H1 (cell line): Measurements from ENCODE around the gene MRPL17. TPM values are rescaled to one million over a fixed set of nuclear protein-coding genes. Genes with fewer than 3 reads are reported as not detected.

Source experiments
- CTCF ChIA-PET: fragments of 300-600 bp; sonication (Branson Sonifier 250); formaldehyde crosslinking; loops from one replicate; lab custom pipeline; 2021; ENCODE audit not compliant: partially characterized antibody; lab: Charles Lee
- POLR2A ChIA-PET: fragments of 300-600 bp; sonication (Branson Sonifier 250); formaldehyde crosslinking; loops from one replicate; lab custom pipeline; 2021; ENCODE audit warnings: inconsistent platforms; ENCODE audit not compliant: partially characterized antibody; lab: Charles Lee
- DNase-seq, 2 experiments: peaks; one replicate each; pipeline versions ENCODE4 v3.0.0 to v3.0.0-alpha.2; 2010 to 2022; ENCODE audit warnings: low spot score in 2 of 2, low read depth in 1 of 2, mixed read lengths in 1 of 2
- FAIRE-seq: peaks from 2 replicates; lab custom pipeline; 2011; peaks lifted over from hg19 to GRCh38; lab: Jason Lieb, UNC
- H2AFZ ChIP-seq: 2 replicates; pipeline ENCODE4 v1.8.1; 2012; ENCODE audit warnings: low read length, inconsistent platforms
- H2AK5ac ChIP-seq: 2 replicates; pipeline ENCODE4 v1.6.1; 2013; ENCODE audit warnings: low read depth, low read length
- H2BK120ac ChIP-seq: replicated peaks from 2 replicates; pipeline ENCODE3; 2013; ENCODE audit warnings: low read depth, low read length, inconsistent platforms
- H2BK12ac ChIP-seq: 2 replicates; pipeline ENCODE4 v1.6.1; 2013; ENCODE audit warnings: low read depth, low read length
- H2BK15ac ChIP-seq: 2 replicates; pipeline ENCODE4 v1.6.1; 2013; ENCODE audit warnings: low read length
- H2BK20ac ChIP-seq: 2 replicates; pipeline ENCODE4 v1.6.1; 2013; ENCODE audit warnings: low read length
- H2BK5ac ChIP-seq: 2 replicates; pipeline ENCODE4 v1.6.1; 2013; ENCODE audit warnings: low read depth, low read length
- H3K14ac ChIP-seq: 2 replicates; pipeline ENCODE4 v1.6.1; 2013; ENCODE audit warnings: inconsistent platforms; ENCODE audit not compliant: insufficient read length
- H3K18ac ChIP-seq: 2 replicates; pipeline ENCODE4 v1.6.1; 2013; ENCODE audit warnings: low read length; ENCODE audit errors: extremely low read depth
- H3K23ac ChIP-seq: 2 replicates; pipeline ENCODE4 v1.6.1; 2013; ENCODE audit warnings: inconsistent platforms; ENCODE audit not compliant: insufficient read length
- H3K23me2 ChIP-seq: 2 replicates; pipeline ENCODE4 v1.6.1; 2013; ENCODE audit warnings: low read depth, low read length
- H3K27ac ChIP-seq: 2 replicates; pipeline ENCODE4 v1.6.1; 2011; ENCODE audit warnings: low read depth, low read length, inconsistent platforms
- H3K27me3 ChIP-seq, 4 experiments: replicated peaks in 1 of 4; 1 replicate in 1 of 4; 2 replicates in 3 of 4; pipeline versions ENCODE4 v1.6.1 to v1.8.1; 2011 to 2013; ENCODE audit warnings: low read length in 3 of 4, mild to moderate bottlenecking in 3 of 4, inconsistent platforms in 2 of 4, mixed read lengths in 2 of 4, moderate library complexity in 1 of 4; ENCODE audit not compliant: control insufficient read depth in 3 of 4, insufficient read depth in 3 of 4; ENCODE audit errors: extremely low read depth in 1 of 4
- H3K36me3 ChIP-seq, 4 experiments: 2 replicates each; pipeline versions ENCODE4 v1.6.1 to v1.8.1; 2011 to 2013; ENCODE audit warnings: mild to moderate bottlenecking in 4 of 4, low read length in 3 of 4, moderate library complexity in 2 of 4, control low read depth in 1 of 4, inconsistent platforms in 1 of 4; ENCODE audit not compliant: insufficient read depth in 4 of 4, control insufficient read depth in 2 of 4
- H3K4ac ChIP-seq: replicated peaks from 2 replicates; pipeline ENCODE3; 2013; ENCODE audit warnings: low read length, low read depth, mixed read lengths, inconsistent platforms; ENCODE audit not compliant: insufficient read length
- H3K4me1 ChIP-seq, 4 experiments: replicated peaks in 1 of 4; 1 replicate in 1 of 4; 2 replicates in 3 of 4; pipeline versions ENCODE4 v1.6.1 to v1.8.1; 2011 to 2013; ENCODE audit warnings: low read length in 3 of 4, inconsistent platforms in 2 of 4, mixed read lengths in 1 of 4; ENCODE audit not compliant: insufficient read depth in 4 of 4, control insufficient read depth in 3 of 4
- H3K4me2 ChIP-seq, 2 experiments: 2 replicates each; pipeline versions ENCODE4 v1.6.1 to v1.8.1; 2011 to 2013; ENCODE audit warnings: low read depth in 2 of 2, low read length in 2 of 2, control low read depth in 1 of 2, inconsistent platforms in 1 of 2, mild to moderate bottlenecking in 1 of 2; ENCODE audit not compliant: insufficient read depth in 1 of 2
- H3K4me3 ChIP-seq, 4 experiments: fragments of 200-600, 300-600 bp in 1 of 4; sonication (generic), shearing (Covaris generic), sonication (Bioruptor Twin) in 1 of 4; 2 replicates each; pipeline versions ENCODE4 v1.5.1 to v1.8.1; 2011 to 2016; ENCODE audit warnings: low read length in 4 of 4, low read depth in 3 of 4, control low read depth in 2 of 4, inconsistent platforms in 2 of 4, mild to moderate bottlenecking in 2 of 4, mixed read lengths in 1 of 4, moderate library complexity in 1 of 4; ENCODE audit not compliant: insufficient read depth in 2 of 4; ENCODE audit errors: extremely low read depth in 1 of 4
- H3K56ac ChIP-seq: replicated peaks from 2 replicates; pipeline ENCODE3; 2013; ENCODE audit warnings: low read depth, mild to moderate bottlenecking, mixed read lengths, low read length, inconsistent platforms; ENCODE audit not compliant: insufficient read length
- H3K79me1 ChIP-seq: 2 replicates; pipeline ENCODE4 v1.6.1; 2013; ENCODE audit warnings: low read depth, low read length, control low read depth
- H3K79me2 ChIP-seq, 2 experiments: 2 replicates each; pipeline versions ENCODE4 v1.6.1 to v1.8.1; 2012 to 2013; ENCODE audit warnings: low read length in 2 of 2, mild to moderate bottlenecking in 2 of 2, inconsistent platforms in 1 of 2; ENCODE audit not compliant: insufficient read depth in 2 of 2, control insufficient read depth in 1 of 2
- H3K9ac ChIP-seq, 4 experiments: replicated peaks in 1 of 4; 1 replicate in 1 of 4; 2 replicates in 3 of 4; pipeline versions ENCODE4 v1.6.1 to v1.8.1; 2011 to 2013; ENCODE audit warnings: low read depth in 3 of 4, low read length in 3 of 4, control low read depth in 2 of 4, mild to moderate bottlenecking in 2 of 4, moderate library complexity in 2 of 4, inconsistent platforms in 1 of 4; ENCODE audit errors: extremely low read depth in 1 of 4
- H3K9me3 ChIP-seq, 2 experiments: 2 replicates each; pipeline versions ENCODE4 v1.6.1 to v1.8.1; 2012 to 2013; ENCODE audit warnings: mild to moderate bottlenecking in 2 of 2, moderate library complexity in 2 of 2, control low read depth in 1 of 2, inconsistent platforms in 1 of 2, low read depth in 1 of 2, low read length in 1 of 2, mixed read lengths in 1 of 2; ENCODE audit not compliant: insufficient read depth in 2 of 2
- H4K20me1 ChIP-seq, 2 experiments: replicated peaks in 1 of 2; 2 replicates each; pipeline versions ENCODE3 to v1.8.1; 2011 to 2013; ENCODE audit warnings: inconsistent platforms in 2 of 2, low read length in 2 of 2, mild to moderate bottlenecking in 1 of 2; ENCODE audit not compliant: insufficient read depth in 2 of 2, control insufficient read depth in 1 of 2
- H4K5ac ChIP-seq: 2 replicates; pipeline ENCODE4 v1.6.1; 2013; ENCODE audit warnings: low read length, low read depth, mixed read lengths, inconsistent platforms; ENCODE audit not compliant: insufficient read length
- H4K8ac ChIP-seq: 2 replicates; pipeline ENCODE4 v1.8.0; 2013; ENCODE audit warnings: mild to moderate bottlenecking, moderate library complexity, low read length, inconsistent platforms; ENCODE audit not compliant: insufficient read depth; ENCODE audit errors: extremely low read depth
- H4K91ac ChIP-seq: replicated peaks from 2 replicates; pipeline ENCODE3; 2013; ENCODE audit warnings: low read length, mixed read lengths, inconsistent platforms; ENCODE audit not compliant: insufficient read length
- ATF3 ChIP-seq: IDR thresholded peaks from 2 replicates; pipeline ENCODE4 v1.6.1; 2011; ENCODE audit warnings: low read depth, mild to moderate bottlenecking, low read length; ENCODE audit not compliant: insufficient read depth
- BACH1 ChIP-seq: IDR thresholded peaks from 2 replicates; pipeline ENCODE4 v1.6.1; 2012; ENCODE audit warnings: low read length, improper control_type of control experiment
- BRCA1 ChIP-seq: IDR thresholded peaks from 2 replicates; pipeline ENCODE4 v1.6.1; 2012; ENCODE audit warnings: low read depth, low read length, improper control_type of control experiment
- CBX5 ChIP-seq: fragments of 300-800, 300-1000 bp; sonication (generic); IDR thresholded peaks from 2 replicates; pipeline ENCODE4 v1.7.1; 2016; ENCODE audit warnings: antibody characterized with exemption, low read length, low read depth
- CHD1 ChIP-seq: IDR thresholded peaks from 2 replicates; pipeline ENCODE4 v1.6.1; 2012; ENCODE audit warnings: low read depth, low read length, improper control_type of control experiment
- KDM4A ChIP-seq: IDR thresholded peaks from one replicate; pipeline ENCODE4 v1.7.1; 2012; ENCODE audit warnings: low read depth, mild to moderate bottlenecking, moderate library complexity, low read length, inconsistent platforms; ENCODE audit not compliant: severe bottlenecking
- PHF8 ChIP-seq: fragments of 200-600 bp; sonication (generic); conservative IDR thresholded peaks from 2 replicates; pipeline ENCODE4 v1.7.1; 2012; ENCODE audit warnings: low read depth, mild to moderate bottlenecking, inconsistent platforms, low read length, moderate library complexity
- RNF2 ChIP-seq: fragments of 200-900, 300-1000 bp; sonication (generic); IDR thresholded peaks from 2 replicates; pipeline ENCODE4 v1.7.1; 2016; ENCODE audit warnings: borderline replicate concordance, low read depth, mild to moderate bottlenecking, antibody characterized with exemption, low read length; ENCODE audit not compliant: poor library complexity, severe bottlenecking; ENCODE audit errors: missing control alignments
- SP2 ChIP-seq: IDR thresholded peaks from 2 replicates; pipeline ENCODE4 v1.6.1; 2012; ENCODE audit warnings: mild to moderate bottlenecking, low read length, inconsistent platforms
- USF2 ChIP-seq: IDR thresholded peaks from 2 replicates; pipeline ENCODE4 v1.6.1; 2011; ENCODE audit warnings: low read length, improper control_type of control experiment
- WGBS, 2 experiments: shearing (Covaris generic) in 1 of 2; methylation state at CpG; one replicate each; pipeline versions ENCODE4 v1.1.6 to v1.1.7; 2013 to 2015; ENCODE audit warnings: low lambda C conversion rate in 2 of 2, mixed read lengths in 2 of 2, inconsistent platforms in 1 of 2, low coverage in 1 of 2, missing lambda C conversion rate in 1 of 2; ENCODE audit not compliant: insufficient replicate concordance in 2 of 2, insufficient coverage in 1 of 2, insufficient read length in 1 of 2; ENCODE audit errors: extremely low coverage in 1 of 2, missing lambda C conversion rate in 1 of 2; 5-methylcytosine and 5-hydroxymethylcytosine counted together
- polyA plus RNA-seq, 7 experiments: library from polyadenylated mRNA; depleted of rRNA in 3 of 7; stranded (reverse) in 5 of 7; unstranded in 2 of 7; fragments of >200 nt in 5 of 7; fragments of 200-250 nt in 2 of 7; gene quantifications; 1 replicate in 5 of 7; 2 replicates in 1 of 7; 4 replicates in 1 of 7; pipeline versions ENCODE4 v1.2.1 to v1.2.3, GENCODE V29; 2011 to 2013; ENCODE audit warnings: missing spikeins in 2 of 7, mixed read lengths in 2 of 7
- total RNA-seq: library from RNA; stranded (reverse); fragmentation: NEBNext Ultra II Directional; extraction: Animal tissue kit (Norgen Biotek cat#: 25700); gene quantifications from 2 replicates; pipeline ENCODE4 v1.2.1, GENCODE V29; 2021

The MRPL17 gene
- total and polyA plus RNA-seq, 2 of the 8 experiments (the other 6 are each of a cell fraction or from before 2014, with no cell fraction given), result 55.7 to 70.5 TPM

GRCh38 chr11:6631361-6631890 is 51.7 kb downstream of the MRPL17 start:
- H3K4me3 ChIP-seq, result no peak overlapping the region
- H2AFZ ChIP-seq, result no peak overlapping the region
- no peak for DNase-seq
- H3K4ac ChIP-seq, result no peak overlapping the region
- H3K79me2 ChIP-seq, result no peaks in the 10 kb centered on the region
- no peak overlapping the region for H2BK5ac ChIP-seq
- peaks cover 0 to 6% (median 2%) of the 10 kb centered on the region in 4 experiments; a peak in 3 of 7 replicates for H3K4me1 ChIP-seq
- WGBS, 2 experiments, result 86% methylated on average over 11 of the region's 11 CpGs; no CpG with 5 or more reads in 1 of the 2 experiments
- H2BK120ac ChIP-seq, result no peak overlapping the region
- H4K8ac ChIP-seq, result no peak overlapping the region
- no peak overlapping the region for H3K27ac ChIP-seq
- no peak overlapping the region for H3K9ac ChIP-seq
- peaks cover 0 to 3% (median 0%) of the 10 kb centered on the region in 4 experiments; a peak in 2 of 8 replicates for H3K36me3 ChIP-seq
- no peak overlapping the region for H4K91ac ChIP-seq
- ChIA-PET POLR2A (interaction anchor here (0.7 to 2.3 kb wide), 13 partner anchors 8 to 158 kb away, joined by 3 to 17 read pairs (median 3); partner anchors contain the start of genes TAF10, TPP1 and TRIM3), CTCF (interaction anchor here (0.6 to 4.6 kb wide), 10 partner anchors 10 to 1738 kb away, joined by 3 to 23 read pairs (median 4); partner anchors contain the start of gene TAF10)
- no peak overlapping the region for H2AK5ac ChIP-seq
- no peaks in the 10 kb centered on the region; the same call in 1 of the 2 replicates for H3K79me1 ChIP-seq
- H3K18ac ChIP-seq, result no peak overlapping the region
- FAIRE-seq, result no peak
- H2BK15ac ChIP-seq, result no peak overlapping the region
- H3K23me2 ChIP-seq, result peaks cover 12% of the 10 kb centered on the region
- no peak overlapping the region for H4K5ac ChIP-seq
- H3K4me2 ChIP-seq, result peak overlapping the region in 1 of 2 experiments; percentile 57; a peak in 1 of 4 replicates
- H3K27me3 ChIP-seq, result peaks cover 13 to 43% (median 34%) of the 10 kb centered on the region in 4 experiments
- H3K56ac ChIP-seq, result no peak overlapping the region
- no peak overlapping the region for H2BK20ac ChIP-seq
- no peak overlapping the region for H2BK12ac ChIP-seq
- no peak overlapping the region for H3K14ac ChIP-seq
- H3K9me3 ChIP-seq, result no peaks in the 10 kb centered on the region
- peaks cover 5 to 10% of the 10 kb centered on the region in 2 experiments for H4K20me1 ChIP-seq
- no peak overlapping the region for H3K23ac ChIP-seq
- no peak for TF ChIP-seq BACH1
- no peak for TF ChIP-seq USF2
- TF ChIP-seq RNF2, result no peak
- TF ChIP-seq KDM4A, result no peak
- TF ChIP-seq CHD1, result no peak
- no peak for TF ChIP-seq SP2
- TF ChIP-seq CBX5, result no peak
- no peak for TF ChIP-seq ATF3
- TF ChIP-seq PHF8, result no peak
- TF ChIP-seq BRCA1, result no peak
